Progenitor cell of endocrine pancreas (in vitro differentiated cells): ENCODE data around the gene CTBP1. TPM values are rescaled to one million over a fixed set of nuclear protein-coding genes. Genes with fewer than 3 reads are reported as not detected.

Source experiments
- DNase-seq: peaks from one replicate; pipeline ENCODE4 v3.0.0; 2021; ENCODE audit warnings: low spot score; ENCODE audit not compliant: unreplicated experiment
- H3K27ac Mint-ChIP-seq: 2 replicates; pipeline ENCODE4 v1.8.0; 2021; ENCODE audit warnings: mild to moderate bottlenecking, moderate library complexity, mixed read lengths
- H3K27me3 Mint-ChIP-seq: 2 replicates; pipeline ENCODE4 v1.8.0; 2021; ENCODE audit warnings: mixed read lengths
- H3K36me3 Mint-ChIP-seq: 2 replicates; pipeline ENCODE4 v1.8.0; 2022; ENCODE audit warnings: mixed read lengths; ENCODE audit not compliant: insufficient read depth
- H3K4me1 Mint-ChIP-seq: 2 replicates; pipeline ENCODE4 v1.8.0; 2021; ENCODE audit warnings: low read depth, mixed read lengths
- H3K4me3 Mint-ChIP-seq: 2 replicates; pipeline ENCODE4 v1.8.0; 2021; ENCODE audit warnings: low read depth, mild to moderate bottlenecking, moderate library complexity, mixed read lengths
- H3K9me3 Mint-ChIP-seq: 2 replicates; pipeline ENCODE4 v1.8.0; 2021; ENCODE audit warnings: low read depth, mixed read lengths
- CTCF ChIP-seq: fragments of 200-600 bp; sonication (generic); IDR thresholded peaks from one replicate; pipeline ENCODE4 v1.5.0; 2021; ENCODE audit warnings: antibody characterized with exemption, mild to moderate bottlenecking; ENCODE audit not compliant: unreplicated experiment
- total RNA-seq: library from RNA; stranded (reverse); gene quantifications from 2 replicates; pipeline ENCODE4 v1.2.1, GENCODE V29; 2021

The CTBP1 gene
- total RNA-seq, 1 donor from 2014 or later, result 199 TPM

GRCh38 chr4:1183985-1184773 lies 64.8 kb downstream of the CTBP1 start:
- Mint-ChIP-seq H3K36me3 (peaks cover 7% of the 10 kb centered on the region), H3K9me3 (peaks cover 29% of the 10 kb centered on the region), H3K4me3 (no peak overlapping the region), H3K27ac (no peak overlapping the region), H3K4me1 (peaks cover 2% of the 10 kb centered on the region), H3K27me3 (peaks cover 23% of the 10 kb centered on the region)
- no peak for DNase-seq
- TF ChIP-seq CTCF, result no peak

- no peak for DNase-seq
- Mint-ChIP-seq H3K4me3 (no peak overlapping the region), H3K9me3 (peaks cover 27% of the 10 kb centered on the region), H3K4me1 (peaks cover 4% of the 10 kb centered on the region), H3K36me3 (peaks cover 7% of the 10 kb centered on the region), H3K27me3 (peaks cover 21% of the 10 kb centered on the region), H3K27ac (no peak overlapping the region)
- no peak for TF ChIP-seq CTCF
These were observed 66.6 kb downstream of the CTBP1 start for GRCh38 chr4:1182313-1182712.

GRCh38 chr4:1180663-1181062 lies 68.3 kb downstream of the CTBP1 start:
- Mint-ChIP-seq H3K27me3 (peaks cover 23% of the 10 kb centered on the region), H3K36me3 (peaks cover 7% of the 10 kb centered on the region), H3K4me1 (peaks cover 4% of the 10 kb centered on the region), H3K4me3 (no peak overlapping the region), H3K9me3 (peaks cover 27% of the 10 kb centered on the region), H3K27ac (no peak overlapping the region)
- no peak for TF ChIP-seq CTCF
- DNase-seq, result no peak

GRCh38 chr4:1179976-1180375 lies 69.0 kb downstream of the CTBP1 start:
- no peak overlapping the region for H3K4me3 Mint-ChIP-seq
- H3K27ac Mint-ChIP-seq, result no peak overlapping the region
- no peak for TF ChIP-seq CTCF
- H3K27me3 Mint-ChIP-seq, result peaks cover 23% of the 10 kb centered on the region
- peaks cover 7% of the 10 kb centered on the region for H3K36me3 Mint-ChIP-seq
- DNase-seq, result no peak
- H3K9me3 Mint-ChIP-seq, result peaks cover 27% of the 10 kb centered on the region
- peaks cover 4% of the 10 kb centered on the region for H3K4me1 Mint-ChIP-seq

GRCh38 chr4:1179089-1179441 lies 69.9 kb downstream of the CTBP1 start:
- H3K4me3 Mint-ChIP-seq, result no peak overlapping the region
- H3K9me3 Mint-ChIP-seq, result peaks cover 27% of the 10 kb centered on the region
- DNase-seq, result no peak
- peaks cover 4% of the 10 kb centered on the region for H3K4me1 Mint-ChIP-seq
- H3K27me3 Mint-ChIP-seq, result peaks cover 25% of the 10 kb centered on the region
- H3K27ac Mint-ChIP-seq, result no peak overlapping the region
- H3K36me3 Mint-ChIP-seq, result peaks cover 7% of the 10 kb centered on the region
- no peak for TF ChIP-seq CTCF
